HG02642 (cell line): Measurements from ENCODE around the gene EEF2K.

Experiments used
- ATAC-seq: cut with Tn5 transposase; IDR thresholded peaks from one replicate; pipeline ENCODE4 v1.9.1; 2021; ENCODE audit warnings: mild to moderate bottlenecking; ENCODE audit not compliant: unreplicated experiment, poor library complexity

EEF2K gene

DNA sequence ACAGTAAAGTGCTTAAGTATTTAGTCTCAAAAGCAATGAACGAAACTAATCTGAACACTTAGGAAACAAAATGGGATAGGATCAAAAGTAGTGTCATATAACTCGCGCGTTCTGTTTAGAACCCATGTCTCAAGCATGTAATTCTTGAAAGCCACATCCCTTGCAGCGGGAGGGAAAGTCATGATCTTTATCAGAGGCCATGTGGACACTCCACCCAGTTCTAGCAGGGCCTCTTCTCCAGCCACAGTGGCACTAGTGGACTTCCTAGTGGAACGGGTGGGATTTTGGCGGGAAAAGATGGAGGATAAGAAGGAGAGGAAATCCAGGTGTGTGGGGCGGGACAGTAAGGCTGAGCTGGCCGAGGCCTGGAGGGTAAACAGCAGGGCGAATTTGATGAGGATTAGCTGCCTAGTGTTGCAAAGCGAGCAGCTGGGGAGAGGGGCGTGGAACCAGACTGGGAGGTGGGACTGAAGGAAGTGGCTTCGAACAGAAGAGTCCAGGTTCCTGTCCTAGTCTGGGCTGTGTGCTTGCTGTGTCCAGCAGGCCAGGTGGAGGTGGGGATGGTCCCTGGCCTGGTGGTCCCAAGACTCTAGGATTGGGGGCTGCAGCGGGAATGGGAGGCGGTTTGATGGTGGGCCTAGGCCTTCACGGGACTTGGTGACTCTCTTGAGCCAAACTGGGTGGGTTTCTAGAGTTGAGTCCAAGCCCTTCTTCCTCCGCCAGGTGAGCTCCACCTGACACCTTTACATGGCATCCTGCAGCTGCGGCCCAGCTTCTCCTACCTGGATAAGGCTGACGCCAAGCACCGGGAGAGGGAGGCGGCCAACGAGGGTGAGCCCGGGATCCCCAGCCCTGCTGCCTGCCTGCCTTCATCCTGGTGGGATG, 107.1 kb downstream of the EEF2K start:
- ATAC-seq, result no peak

DNA sequence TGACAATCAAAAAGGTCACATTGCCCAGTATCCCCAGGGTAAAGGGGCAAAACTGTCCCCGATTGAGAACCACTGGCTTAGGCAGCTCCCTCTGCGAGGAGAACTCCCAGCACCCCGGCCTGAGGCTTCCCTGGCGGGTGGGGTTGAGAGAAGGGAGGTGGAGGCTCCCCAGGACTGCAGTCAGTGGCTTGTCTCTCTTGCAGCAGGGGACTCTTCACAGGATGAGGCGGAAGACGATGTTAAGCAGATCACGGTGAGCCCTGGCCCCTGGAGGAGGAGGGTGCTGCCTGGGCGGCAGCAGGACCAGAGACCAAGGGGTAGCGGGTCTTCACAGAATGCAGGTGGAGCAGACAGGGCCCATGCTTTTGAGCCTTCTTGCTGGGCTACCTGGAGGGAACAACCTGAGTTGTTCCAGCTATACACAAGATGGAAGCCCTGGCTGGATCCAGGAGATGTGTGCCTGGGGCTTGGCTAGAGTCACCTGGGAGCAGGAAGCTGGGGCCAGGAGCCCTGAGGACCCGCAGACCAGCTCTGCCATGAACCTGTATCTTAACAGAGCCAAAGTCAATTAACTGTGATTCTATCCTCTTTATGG, 107.9 kb downstream of the EEF2K start:
- ATAC-seq, result no peak

DNA sequence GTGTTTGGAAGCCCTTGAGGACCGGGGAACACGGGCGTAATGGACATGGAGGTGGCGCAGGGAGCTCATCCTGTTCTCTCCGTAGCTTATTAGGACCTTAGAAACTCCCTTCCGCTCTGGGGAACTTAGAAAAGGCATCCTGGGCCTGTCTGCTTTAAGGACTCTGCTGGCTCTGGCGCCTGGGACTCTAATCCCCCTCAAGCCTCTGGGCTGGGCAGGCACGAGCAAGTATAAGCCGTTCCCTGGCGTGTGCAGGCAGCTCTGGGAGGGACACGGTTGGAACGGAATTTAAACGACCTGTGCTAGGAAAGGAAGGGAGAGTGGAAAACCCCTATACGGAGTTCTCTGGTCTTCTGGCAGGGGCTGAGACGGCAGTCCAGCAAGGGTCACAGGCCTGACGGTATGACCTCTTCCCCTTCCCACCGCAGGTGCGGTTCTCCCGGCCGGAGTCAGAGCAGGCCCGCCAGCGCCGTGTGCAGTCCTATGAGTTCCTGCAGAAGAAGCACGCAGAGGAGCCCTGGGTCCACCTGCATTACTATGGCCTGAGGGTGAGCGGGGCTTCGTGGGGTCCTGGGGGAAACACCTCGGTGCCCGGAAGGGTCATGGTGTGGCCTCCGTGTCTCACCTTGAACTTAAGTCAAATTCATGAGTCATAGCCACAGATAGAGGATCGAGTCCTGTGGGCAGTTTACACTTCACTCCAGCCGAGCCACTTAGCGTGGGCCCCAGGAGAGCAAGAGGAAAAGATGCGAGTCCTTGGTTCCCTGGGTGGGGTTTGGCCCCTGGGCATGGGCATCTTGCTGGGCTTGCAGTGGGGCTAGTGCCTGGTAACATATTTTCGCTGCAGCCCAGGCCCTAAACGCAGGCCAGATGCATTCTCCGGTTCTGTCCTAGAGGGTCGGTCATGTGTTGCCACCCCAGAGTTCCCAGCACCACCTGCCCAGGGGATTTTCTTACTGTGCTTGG, 108.9 kb downstream of the EEF2K start:
- no peak for ATAC-seq

DNA sequence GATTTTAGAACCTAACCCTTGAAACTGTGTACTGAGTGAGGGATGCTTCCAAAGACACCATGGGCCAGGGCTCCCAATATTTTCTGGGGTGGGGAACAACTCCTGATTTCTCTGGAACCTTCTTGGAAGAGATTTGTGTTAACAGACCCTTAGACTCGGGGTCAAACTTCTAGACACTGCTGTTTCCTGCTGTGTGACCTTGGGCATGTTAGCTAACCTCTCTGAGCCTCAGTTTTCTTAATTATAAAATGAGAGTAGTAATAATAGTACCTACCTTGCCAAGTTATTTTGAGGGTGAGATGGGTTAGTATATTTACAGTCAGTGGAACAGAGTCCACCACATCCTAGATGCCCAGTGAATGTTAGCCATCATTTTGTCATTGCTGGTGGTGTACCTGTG, 109.9 kb downstream of the EEF2K start:
- ATAC-seq, result no peak

DNA sequence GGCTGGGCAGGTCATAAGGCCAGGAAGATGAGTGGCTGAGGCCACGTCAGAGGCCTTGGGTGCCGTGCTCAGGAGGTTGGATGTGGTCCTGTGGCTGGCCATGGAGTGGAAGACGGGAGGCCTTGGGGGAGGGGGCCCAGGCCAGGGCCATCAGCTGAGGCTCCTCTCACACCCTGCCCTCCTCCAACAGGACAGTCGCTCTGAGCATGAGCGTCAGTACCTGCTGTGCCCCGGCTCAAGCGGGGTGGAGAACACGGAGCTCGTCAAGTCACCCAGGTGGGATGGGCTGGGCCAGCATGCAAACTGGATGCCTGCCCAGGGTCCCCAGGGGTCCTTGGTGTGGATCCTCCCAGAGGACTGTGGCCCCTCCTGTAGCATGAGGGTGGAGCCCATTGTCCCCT, 110.3 kb downstream of the EEF2K start:
- ATAC-seq, result no peak

DNA sequence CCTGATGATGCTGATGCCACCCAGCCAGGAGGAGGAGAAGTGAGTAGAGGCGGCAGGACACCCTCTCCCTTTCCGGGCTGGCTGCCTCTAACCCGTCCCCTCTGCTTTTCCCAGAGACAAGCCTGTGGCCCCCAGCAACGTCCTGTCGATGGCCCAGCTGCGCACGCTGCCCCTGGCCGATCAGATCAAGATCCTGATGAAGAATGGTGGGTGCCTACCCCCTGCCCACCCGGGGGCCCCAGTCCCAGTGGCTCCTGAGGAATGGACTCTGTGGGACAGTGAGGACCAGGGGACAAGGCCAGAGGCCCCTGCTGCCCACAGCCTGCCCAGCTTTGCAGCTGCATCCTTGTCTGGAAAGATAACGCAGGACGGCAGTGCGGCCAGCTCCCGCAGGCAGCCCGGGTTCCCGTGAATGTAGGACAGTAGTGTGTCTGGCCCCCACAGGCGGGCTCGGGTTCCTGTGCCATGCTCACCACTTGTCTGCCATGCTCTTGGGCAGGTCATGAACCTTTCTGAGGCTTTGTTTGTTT, 111.0 kb downstream of the EEF2K start:
- ATAC-seq, result no peak

DNA sequence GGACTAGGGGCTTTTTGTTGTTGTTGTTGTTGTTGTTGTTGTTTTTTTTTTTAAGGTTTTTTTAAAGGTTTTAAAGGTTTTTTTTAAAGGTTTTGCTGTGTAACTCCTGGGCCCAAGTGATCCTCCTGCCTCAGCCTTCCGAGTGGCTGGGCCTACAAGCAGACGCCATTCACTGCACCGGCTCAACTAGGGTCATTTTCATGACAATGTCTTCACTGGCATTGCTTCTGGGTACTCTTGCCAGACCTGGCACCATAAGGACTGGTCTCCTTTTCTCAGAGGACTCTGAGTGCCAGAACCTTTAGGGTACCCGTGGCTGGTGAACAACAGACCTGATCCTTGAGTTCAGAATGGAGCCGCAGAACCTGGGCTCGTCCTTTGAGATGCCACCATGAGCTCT, 111.5 kb downstream of the EEF2K start:
- no peak for ATAC-seq

DNA sequence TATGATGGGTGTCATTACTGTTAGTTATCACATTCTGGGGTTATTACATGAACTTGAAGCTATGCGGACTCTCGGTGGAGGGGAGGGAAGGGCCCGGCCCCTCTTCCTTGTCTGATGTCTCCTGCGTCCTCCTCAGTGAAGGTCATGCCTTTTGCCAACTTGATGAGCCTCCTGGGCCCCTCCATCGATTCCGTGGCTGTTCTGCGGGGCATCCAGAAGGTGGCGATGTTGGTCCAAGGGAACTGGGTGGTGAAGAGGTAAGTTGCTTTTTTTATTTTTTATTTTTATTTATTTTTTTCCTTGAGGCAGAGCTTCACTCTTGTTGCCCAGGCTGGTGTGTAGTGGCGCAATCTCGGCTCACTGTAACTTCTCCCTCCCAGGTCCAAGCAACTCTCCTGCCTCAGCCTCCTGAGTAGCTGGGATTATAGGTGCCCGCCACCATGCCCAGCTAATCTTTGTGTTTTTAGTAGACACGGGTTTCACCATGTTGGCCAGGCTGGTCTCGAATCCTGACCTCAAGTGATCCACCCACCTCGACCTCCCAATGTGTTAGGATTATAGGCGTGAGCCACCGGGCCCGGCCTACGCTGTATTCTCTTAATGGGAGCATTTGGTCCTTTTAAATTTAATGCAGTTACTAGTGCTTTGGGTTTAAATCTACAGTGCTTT, 112.7 kb downstream of the EEF2K start:
- ATAC-seq, result no peak

DNA sequence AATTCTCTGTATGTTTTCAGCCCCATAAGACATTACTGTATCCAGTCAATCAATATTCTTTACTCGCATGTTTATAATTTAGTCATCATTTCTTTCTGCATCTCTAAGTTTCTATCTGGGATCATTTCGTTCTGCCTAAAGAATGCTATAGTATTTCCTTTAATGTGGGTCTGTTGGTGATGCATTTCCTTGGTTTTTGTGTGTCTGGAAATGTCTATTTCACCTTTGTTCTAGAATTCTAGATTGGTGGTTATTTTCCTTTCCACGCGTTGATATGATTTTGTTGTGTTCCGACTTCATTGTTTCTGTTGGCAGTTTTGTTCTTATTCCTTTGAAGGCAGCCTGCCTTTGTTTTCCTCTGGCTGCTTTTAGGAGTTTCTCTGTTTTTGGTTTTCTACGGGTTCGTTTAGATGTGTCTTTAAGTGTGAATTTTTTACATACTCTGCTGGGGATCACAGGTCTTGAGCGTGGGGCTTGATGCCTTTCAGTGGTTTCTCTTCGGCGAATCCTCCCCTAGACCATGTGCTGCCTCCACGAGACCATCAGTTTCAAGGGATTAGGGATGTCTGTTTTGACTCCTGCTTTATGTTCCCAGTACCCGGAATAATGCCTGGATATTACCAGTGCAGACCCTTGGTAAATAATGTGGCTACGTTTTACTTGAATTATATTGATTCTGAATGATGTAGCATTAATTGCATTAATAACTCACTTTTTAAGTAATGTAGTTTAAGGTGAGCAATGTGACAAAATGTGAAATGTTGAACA, 114.7 kb downstream of the EEF2K start:
- no peak for ATAC-seq

DNA sequence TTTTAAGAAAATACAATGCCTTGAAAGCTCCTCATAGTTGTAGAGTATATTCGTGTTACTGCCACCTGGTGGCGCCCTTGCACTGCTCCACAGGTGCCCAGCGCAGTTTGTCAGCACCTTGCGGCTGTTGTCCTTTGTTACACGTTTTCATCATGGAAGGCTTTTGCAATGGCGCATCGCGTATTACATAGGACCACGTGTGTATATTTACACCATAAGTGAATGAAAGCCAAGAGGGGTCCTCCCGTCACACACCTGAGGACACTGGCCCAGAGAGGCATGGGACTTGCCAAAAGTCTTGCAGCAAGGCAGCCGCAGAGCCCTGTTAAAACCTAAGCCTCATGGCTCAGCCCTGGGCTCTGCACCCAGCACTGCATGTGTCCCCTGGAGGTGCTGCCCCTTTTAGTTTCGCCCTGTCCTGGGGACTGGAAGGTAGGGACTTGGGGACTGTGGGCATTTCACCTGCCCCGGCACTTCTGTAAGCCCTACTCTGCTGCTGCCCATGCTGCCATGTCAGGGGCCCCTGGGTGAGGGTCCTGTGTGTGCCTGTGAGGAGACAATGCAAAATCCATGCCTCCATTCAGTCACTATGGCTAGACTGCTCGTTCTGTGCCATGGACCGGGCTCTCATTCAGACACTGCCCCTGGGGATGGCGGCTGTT, 115.4 kb downstream of the EEF2K start:
- ATAC-seq, result no peak

DNA sequence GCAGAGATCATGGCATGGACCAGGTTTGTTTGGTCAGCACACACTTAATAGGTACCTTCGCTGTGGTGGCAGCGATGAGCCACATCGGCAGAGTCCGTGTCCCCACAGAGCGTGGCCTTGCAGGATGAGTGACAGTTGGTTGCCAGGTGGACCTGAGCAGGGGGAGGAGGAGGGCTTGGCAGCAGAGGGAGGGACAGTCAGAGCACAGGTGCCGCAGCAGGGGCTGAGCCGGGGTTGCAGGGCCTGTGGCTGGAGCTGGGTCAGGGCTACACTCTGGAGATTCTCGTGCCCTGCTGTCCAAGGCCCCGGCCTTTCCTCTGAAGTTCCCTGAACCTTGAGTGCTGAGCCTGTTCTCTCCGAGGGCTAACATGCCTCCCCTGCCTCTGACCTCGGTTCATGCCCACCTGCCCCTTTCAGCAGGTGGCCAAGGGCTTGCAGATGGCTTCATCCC, 116.0 kb downstream of the EEF2K start:
- ATAC-seq, result no peak

DNA sequence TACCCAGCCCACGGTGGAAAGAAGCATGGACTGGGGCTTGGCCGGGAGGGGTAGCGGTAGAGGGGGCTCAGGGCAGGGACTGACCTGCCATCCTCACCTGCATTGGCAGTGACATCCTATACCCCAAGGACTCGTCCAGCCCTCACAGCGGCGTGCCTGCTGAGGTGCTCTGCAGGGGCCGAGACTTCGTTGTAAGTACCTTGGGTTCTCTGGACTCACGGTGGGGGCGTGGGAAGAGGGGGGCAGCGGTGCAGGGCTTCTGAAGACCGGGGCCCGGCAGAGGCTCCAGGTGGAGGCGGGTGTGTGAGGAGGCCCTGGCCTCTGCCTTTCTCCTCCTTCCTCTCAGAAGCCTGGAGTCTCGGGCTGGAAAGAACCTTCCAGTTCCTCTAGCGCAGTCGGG, 116.7 kb downstream of the EEF2K start:
- ATAC-seq, result no peak

DNA sequence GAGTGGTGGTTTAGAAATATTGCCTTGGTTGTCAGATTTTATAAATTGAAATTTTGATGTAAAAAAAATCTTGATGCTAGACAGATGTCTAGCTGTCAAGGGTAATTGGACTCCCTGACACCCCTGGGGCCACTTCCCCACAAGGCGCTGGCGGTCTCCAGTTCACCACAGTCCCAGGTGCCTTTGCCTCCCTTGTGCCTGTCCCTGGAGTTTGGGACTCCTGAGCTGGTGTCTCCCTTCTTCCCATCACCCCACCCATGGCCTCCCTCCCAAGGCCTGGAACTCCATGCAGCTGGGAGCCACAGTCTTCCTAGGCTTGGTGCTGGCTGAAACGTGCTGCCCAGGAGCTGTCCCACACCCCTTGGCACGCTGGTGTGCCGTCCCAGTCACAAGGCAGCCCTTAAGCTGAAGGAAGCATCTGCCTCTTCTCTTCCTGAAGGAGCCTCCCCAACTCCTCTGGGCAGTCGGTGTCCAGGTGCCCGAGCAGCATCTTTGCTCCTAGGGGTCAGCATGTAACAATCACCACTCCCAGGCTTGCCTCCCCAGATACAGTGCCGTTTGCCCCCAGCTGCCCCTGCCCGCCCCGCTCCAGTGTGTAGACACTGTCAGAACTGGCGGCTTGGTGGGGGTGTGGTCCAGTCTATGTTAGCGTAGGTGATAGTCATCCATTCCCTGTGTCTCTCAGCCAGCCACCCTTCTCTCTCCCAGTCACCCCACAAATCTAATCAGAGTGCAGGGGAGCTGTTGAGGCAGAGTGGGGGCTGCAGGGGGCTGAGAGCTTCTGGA, 117.3 kb downstream of the EEF2K start:
- no peak for ATAC-seq

DNA sequence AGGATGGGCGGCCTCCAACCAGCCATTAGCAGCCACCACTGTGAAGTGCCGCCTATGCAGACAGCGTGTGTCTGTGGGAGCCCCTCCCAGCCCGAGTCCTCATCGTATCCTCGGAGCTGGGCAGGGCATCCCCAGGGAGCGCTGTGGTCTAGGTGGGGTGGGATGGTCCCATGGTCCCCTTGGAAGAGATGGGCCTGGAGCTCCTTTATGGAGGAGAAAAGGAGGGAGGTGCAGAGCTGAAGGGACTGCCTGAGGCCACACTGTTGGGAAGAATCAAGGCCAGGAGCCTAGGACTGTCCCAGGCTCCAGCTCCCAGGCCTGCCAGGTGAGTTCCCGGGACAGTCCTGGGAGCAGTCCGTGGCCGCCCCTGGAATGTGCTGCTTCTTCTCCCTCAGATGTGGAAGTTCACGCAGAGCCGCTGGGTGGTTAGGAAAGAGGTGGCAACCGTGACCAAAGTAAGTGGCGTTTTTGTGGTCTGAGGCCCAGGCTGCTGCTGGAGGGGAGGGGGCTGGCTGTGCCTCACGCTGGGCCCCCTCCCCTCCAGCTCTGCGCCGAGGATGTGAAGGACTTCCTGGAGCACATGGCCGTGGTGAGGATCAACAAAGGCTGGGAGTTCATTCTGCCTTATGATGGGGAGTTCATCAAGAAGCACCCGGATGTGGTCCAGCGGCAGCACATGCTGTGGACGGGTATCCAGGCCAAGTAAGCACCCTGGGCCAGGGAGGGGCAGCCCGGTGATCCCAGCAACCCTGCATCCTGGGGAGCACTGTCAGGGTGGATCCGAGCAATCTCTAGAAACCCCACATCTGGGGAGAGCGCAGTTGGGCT, 118.1 kb downstream of the EEF2K start:
- ATAC-seq, result no peak

DNA sequence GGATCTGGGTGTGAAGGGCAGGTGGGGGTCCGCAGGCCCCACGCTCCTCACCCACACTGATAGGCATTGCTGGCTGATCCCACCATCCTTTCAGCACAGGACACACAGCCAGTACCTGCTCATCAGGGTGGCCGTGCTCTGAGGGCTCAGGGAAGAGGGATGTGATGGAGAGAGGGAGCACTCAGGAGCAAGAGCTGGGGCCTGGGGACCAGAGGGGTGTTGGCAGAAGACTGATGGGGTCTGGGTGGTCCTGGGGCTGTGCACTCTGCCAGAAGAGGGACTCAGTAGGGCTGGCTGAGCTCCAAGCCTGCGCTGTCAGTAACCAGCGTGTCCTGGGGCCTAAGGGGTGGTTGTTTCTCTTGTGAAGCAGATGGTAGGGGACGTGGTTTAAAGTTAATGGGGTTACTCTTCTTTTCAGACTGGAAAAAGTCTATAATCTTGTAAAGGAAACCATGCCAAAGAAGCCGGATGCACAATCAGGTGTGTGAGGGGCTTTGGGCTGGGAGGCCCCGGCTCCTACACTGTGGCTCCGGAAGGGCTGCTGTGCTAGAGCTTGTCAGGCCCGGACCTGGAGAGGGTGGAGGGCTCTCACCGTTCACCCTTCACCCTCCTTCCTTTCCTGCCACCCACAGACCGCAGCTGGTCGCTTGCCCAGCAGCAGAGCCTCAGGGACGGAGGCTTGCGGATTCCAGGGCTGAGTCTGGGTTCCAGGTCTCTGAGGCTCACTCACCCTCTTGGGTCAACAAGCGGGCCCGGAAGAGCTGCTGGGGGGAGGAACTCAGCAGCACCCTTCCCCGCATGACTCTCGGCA, 118.9 kb downstream of the EEF2K start:
- ATAC-seq, result no peak

DNA sequence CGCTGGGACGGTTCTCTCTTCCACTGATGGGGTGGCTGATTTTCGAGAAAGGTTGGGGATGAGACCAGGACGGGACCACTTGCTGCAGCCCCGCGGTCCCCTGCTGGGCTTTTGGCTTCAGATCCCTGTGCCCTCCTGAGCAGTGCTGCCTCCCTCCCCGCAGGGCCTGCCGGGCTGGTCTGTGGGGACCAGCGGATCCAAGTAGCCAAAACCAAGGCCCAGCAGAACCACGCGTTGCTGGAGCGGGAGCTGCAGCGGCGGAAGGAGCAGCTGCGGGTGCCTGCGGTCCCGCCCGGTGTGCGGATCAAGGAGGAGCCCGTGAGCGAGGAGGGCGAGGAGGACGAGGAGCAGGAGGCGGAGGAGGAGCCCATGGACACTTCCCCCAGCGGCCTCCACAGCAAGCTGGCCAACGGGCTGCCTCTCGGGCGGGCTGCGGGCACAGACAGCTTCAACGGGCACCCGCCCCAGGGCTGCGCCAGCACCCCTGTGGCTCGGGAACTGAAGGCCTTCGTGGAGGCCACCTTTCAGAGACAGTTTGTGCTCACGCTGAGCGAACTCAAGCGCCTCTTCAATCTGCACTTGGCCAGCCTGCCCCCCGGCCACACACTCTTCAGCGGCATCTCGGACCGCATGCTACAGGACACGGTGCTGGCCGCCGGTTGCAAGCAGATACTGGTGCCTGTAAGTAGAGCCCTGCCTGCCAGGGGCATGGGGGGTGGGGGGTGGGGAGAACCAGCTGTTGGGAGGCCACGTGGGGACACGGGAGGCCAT, 119.7 kb downstream of the EEF2K start:
- ATAC-seq, result no peak
